Psoas muscle (tissue), 8 donors: ENCODE measurements around the gene RGS18. TPM values are rescaled to one million over a fixed set of nuclear protein-coding genes. Genes with fewer than 3 reads are reported as not detected.

Source experiments
- ATAC-seq, 4 donors: fragments of 200-7000 bp; cut with Tn5 transposase; one replicate each; pipeline ENCODE4 v1.9.1; 2020; ENCODE audit warnings: moderate library complexity in 3 of 4, mild to moderate bottlenecking in 2 of 4
- DNase-seq, 2 donors: peaks; one replicate each; pipeline ENCODE4 v3.0.0-alpha.2; 2020
- H3K27ac ChIP-seq: fragments of 200-600 bp; one replicate; pipeline ENCODE4 v1.8.0; 2022
- H3K27me3 ChIP-seq, 3 donors: fragments of 200-600 bp in 1 of 3; one replicate each; pipeline versions ENCODE4 v1.6.1 to v1.8.0; 2013 to 2022; ENCODE audit warnings: low read length in 2 of 3, mild to moderate bottlenecking in 2 of 3, moderate library complexity in 1 of 3; ENCODE audit not compliant: insufficient read depth in 3 of 3
- H3K36me3 ChIP-seq, 2 donors: fragments of 200-600 bp in 1 of 2; one replicate each; pipeline versions ENCODE4 v1.6.1 to v1.8.0; 2013 to 2022; ENCODE audit warnings: low read depth in 1 of 2, mild to moderate bottlenecking in 1 of 2, moderate library complexity in 1 of 2; ENCODE audit not compliant: insufficient read depth in 1 of 2
- H3K4me1 ChIP-seq: fragments of 200-600 bp; one replicate; pipeline ENCODE4 v1.8.0; 2022
- H3K4me3 ChIP-seq: fragments of 200-600 bp; one replicate; pipeline ENCODE4 v1.8.0; 2022; ENCODE audit warnings: mild to moderate bottlenecking
- H3K9me3 ChIP-seq: fragments of 200-600 bp; one replicate; pipeline ENCODE4 v1.8.0; 2022
- CTCF ChIP-seq: fragments of 200-600 bp; IDR thresholded peaks from one replicate; pipeline ENCODE4 v1.8.0; 2022; ENCODE audit warnings: antibody characterized with exemption
- WGBS, 3 donors: extraction: QIAGEN DNeasy Blood & Tissue Kit; methylation state at CpG; one replicate each; pipeline versions ENCODE4 v1.1.6 to v1.1.7; 2013; 5-methylcytosine and 5-hydroxymethylcytosine counted together
- intact Hi-C, 2 donors: fragments of 100-400 bp; cut with DNase I; formaldehyde crosslinking; loops; one replicate each; pipeline versions ENCODE4 v1.11.0 to v1.14.2; 2022
- polyA plus RNA-seq, 3 donors: library from polyadenylated mRNA; stranded (reverse); fragments of 200-250 nt; gene quantifications; one replicate each; pipeline ENCODE4 v1.2.3, GENCODE V29; 2013
- total RNA-seq, 4 donors: library from RNA; stranded (reverse); fragmentation: NEBNext Ultra II Directional in 2 of 4; extraction: Animal tissue kit (Norgen Biotek cat#: 25700) in 2 of 4; gene quantifications; one replicate each; pipeline versions ENCODE4 v1.2.1 to v1.2.4, GENCODE V29; 2021 to 2023
- donor health status: healthy with polysubstance abuse.
- donor health status: DM: no; HTN: no; CAD: no; lungs with moderate emphysema.
- donor health status: Bipolar disorder and iron deficiency.
- donor health status: healthy.
- donor health status: DM: yes; HTN: yes; CAD: no.
- donor health status: DM: no; HTN: no; CAD: no.
- donor health status: DM: no; HTN: no; CAD: no.
- donor health status: DM: yes; HTN: yes; CAD: no.

The RGS18 gene
- total and polyA plus RNA-seq, 7 donors, result 0.11 to 1.2 (median 0.26) TPM

- intact Hi-C loops, result no loop called here
- Histone ChIP-seq H3K36me3 (no peaks in the 10 kb centered on the region), H3K9me3 (no peaks in the 10 kb centered on the region), H3K27ac (no peak overlapping the region), H3K4me1 (no peaks in the 10 kb centered on the region), H3K27me3 (no peaks in the 10 kb centered on the region), H3K4me3 (no peak overlapping the region)
- DNase-seq (no peak), ATAC-seq (no peak)
- WGBS, 3 donors, result 85 to 91% (median 85%) methylated on average over 2 of the region's 2 CpGs
- TF ChIP-seq CTCF, result no peak
These were observed 17.7 kb downstream of the RGS18 start for GRCh38 chr1:192175971-192176370.

- H3K4me1 ChIP-seq, result no peaks in the 10 kb centered on the region
- no peak for ATAC-seq
- H3K27me3 ChIP-seq, result no peaks in the 10 kb centered on the region
- H3K27ac ChIP-seq, result no peak overlapping the region
- no peak overlapping the region for H3K4me3 ChIP-seq
- intact Hi-C loops, result no loop called here
- H3K9me3 ChIP-seq, result no peaks in the 10 kb centered on the region
- TF ChIP-seq CTCF, result no peak
- H3K36me3 ChIP-seq, result no peaks in the 10 kb centered on the region
- no peak for DNase-seq
- 84 to 100% (median 89%) methylated on average over 1 of the region's 1 CpG for WGBS, 3 donors
These were observed 25.5 kb downstream of the RGS18 start for GRCh38 chr1:192183788-192184187.

GRCh38 chr1:192186197-192186596 is 27.9 kb downstream of the RGS18 start:
- ATAC-seq, result no peak
- no peaks in the 10 kb centered on the region for H3K27me3 ChIP-seq
- 63 to 75% (median 69%) methylated on average over 4 of the region's 4 CpGs for WGBS, 3 donors
- no peak for TF ChIP-seq CTCF
- no peaks in the 10 kb centered on the region for H3K36me3 ChIP-seq
- no peak for DNase-seq
- H3K4me1 ChIP-seq, result no peaks in the 10 kb centered on the region
- no peaks in the 10 kb centered on the region for H3K9me3 ChIP-seq
- H3K4me3 ChIP-seq, result no peak overlapping the region
- no peak overlapping the region for H3K27ac ChIP-seq
- intact Hi-C loops, result no loop called here

- no peak for DNase-seq
These were observed 31.8 kb downstream of the RGS18 start for GRCh38 chr1:192190066-192190465.

More at GRCh38 chr1:192190066-192190465, 31.8 kb downstream of the RGS18 start:
- Histone ChIP-seq H3K36me3 (no peaks in the 10 kb centered on the region), H3K4me3 (no peak overlapping the region), H3K27me3 (no peaks in the 10 kb centered on the region), H3K9me3 (no peaks in the 10 kb centered on the region), H3K27ac (no peak overlapping the region), H3K4me1 (no peaks in the 10 kb centered on the region)
- intact Hi-C loops, result no loop called here
- 83 to 88% (median 85%) methylated on average over 2 of the region's 2 CpGs for WGBS, 3 donors
- no peak for TF ChIP-seq CTCF
- ATAC-seq, result no peak
